AG09309 (cell line): ENCODE measurements around the gene NRL.

Experiments used
- DNase-seq: peaks from one replicate; pipeline ENCODE4 v3.0.0-alpha.2; 2010; ENCODE audit warnings: low read depth
- H3K4me3 ChIP-seq: 2 replicates; pipeline ENCODE4 v1.5.1; 2011; ENCODE audit warnings: mild to moderate bottlenecking, low read depth, low read length, moderate library complexity; ENCODE audit not compliant: control insufficient read depth
- TF ChIP-seq, protein P1 (sequence below): IDR thresholded peaks from 2 replicates; pipeline ENCODE4 v1.5.1; 2011; ENCODE audit warnings: mild to moderate bottlenecking, low read depth, low read length, inconsistent platforms; ENCODE audit not compliant: insufficient read depth, control insufficient read depth; ENCODE audit errors: missing control alignments

Gene NRL

DNA sequence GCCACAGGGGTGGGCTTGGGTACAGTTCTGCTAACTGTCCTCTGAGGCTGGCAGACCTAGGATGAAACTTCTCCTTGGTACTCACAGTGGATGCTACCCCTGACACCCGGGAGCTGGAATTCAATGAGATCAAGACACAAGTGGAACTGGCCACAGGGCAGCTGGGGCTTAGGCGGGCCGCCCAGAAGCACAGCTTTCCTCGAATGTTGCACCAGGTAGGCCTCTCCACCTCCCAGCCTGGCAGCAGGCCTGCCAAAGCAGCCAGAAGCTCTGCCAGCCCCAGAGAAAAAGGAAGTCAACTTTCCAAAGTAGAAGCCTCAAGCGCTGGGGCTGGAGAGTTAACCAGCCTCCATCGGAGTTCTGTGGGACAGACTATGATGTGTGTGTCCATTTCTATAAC, 2.4 kb upstream of the NRL start:
- no peak for DNase-seq
- no peak overlapping the region for H3K4me3 ChIP-seq
- TF ChIP-seq, protein P1, sequence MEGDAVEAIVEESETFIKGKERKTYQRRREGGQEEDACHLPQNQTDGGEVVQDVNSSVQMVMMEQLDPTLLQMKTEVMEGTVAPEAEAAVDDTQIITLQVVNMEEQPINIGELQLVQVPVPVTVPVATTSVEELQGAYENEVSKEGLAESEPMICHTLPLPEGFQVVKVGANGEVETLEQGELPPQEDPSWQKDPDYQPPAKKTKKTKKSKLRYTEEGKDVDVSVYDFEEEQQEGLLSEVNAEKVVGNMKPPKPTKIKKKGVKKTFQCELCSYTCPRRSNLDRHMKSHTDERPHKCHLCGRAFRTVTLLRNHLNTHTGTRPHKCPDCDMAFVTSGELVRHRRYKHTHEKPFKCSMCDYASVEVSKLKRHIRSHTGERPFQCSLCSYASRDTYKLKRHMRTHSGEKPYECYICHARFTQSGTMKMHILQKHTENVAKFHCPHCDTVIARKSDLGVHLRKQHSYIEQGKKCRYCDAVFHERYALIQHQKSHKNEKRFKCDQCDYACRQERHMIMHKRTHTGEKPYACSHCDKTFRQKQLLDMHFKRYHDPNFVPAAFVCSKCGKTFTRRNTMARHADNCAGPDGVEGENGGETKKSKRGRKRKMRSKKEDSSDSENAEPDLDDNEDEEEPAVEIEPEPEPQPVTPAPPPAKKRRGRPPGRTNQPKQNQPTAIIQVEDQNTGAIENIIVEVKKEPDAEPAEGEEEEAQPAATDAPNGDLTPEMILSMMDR = no peak

- H3K4me3 ChIP-seq = no peak overlapping the region; the same call in 1 of the 2 replicates
- TF ChIP-seq, protein P1 = no peak
- no peak for DNase-seq
These were observed 1.5 kb upstream of the NRL start for GRCh38 chr14:24116128-24116814.

GRCh38 chr14:24115422-24116127, 826 bp upstream of the NRL start:
- H3K4me3 ChIP-seq = peak overlapping the region; percentile 79
- TF ChIP-seq, protein P1 = no peak
- DNase-seq = no peak

GRCh38 chr14:24113801-24114531, 783 bp downstream of the NRL start:
- peak overlapping the region; percentile 71 for H3K4me3 ChIP-seq
- TF ChIP-seq, protein P1 = no peak

DNA sequence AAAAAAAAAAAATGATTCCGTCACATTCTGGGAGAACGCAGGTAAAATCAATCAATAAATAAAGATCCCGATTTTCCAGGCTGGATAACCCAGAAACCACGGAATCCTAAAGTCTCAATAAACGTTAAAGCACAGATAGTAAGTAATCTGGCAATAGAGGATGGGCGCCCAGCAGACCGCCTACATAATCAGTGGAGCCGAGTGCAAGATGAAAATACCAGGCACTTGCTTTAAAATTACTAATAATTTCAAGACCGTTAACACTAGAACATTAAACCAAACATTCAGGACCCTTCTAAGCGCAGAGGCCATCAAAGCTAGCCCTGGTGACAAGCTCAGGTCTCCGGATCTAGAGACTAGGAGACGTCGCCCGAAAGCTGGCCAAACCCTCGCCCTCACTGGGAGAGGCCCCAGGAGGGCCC, 1.4 kb downstream of the NRL start:
- TF ChIP-seq, protein P1 = no peak
- peak overlapping the region; percentile 71 for H3K4me3 ChIP-seq
- no peak for DNase-seq

More at GRCh38 chr14:24113801-24114531, 783 bp downstream of the NRL start:
- DNase-seq = peak; percentile 58

- H3K4me3 ChIP-seq = no peak overlapping the region
- DNase-seq = no peak
- TF ChIP-seq, protein P1 = no peak
These were observed 4.2 kb downstream of the NRL start for GRCh38 chr14:24110523-24110922.
